GM21381 (cell line): Measurements from ENCODE around the gene CBFB.

Source experiments
- ATAC-seq: cut with Tn5 transposase; IDR thresholded peaks from one replicate; pipeline ENCODE4 v1.9.1; 2021; ENCODE audit warnings: mild to moderate bottlenecking, moderate library complexity; ENCODE audit not compliant: unreplicated experiment

Gene CBFB

GRCh38 chr16:67016143-67016542, 12.8 kb upstream of the CBFB start:
- no peak for ATAC-seq

GRCh38 chr16:67016681-67017420, 12.1 kb upstream of the CBFB start:
- no peak for ATAC-seq

- no peak for ATAC-seq
Observed at GRCh38 chr16:67017421-67017750, 11.6 kb upstream of the CBFB start.

GRCh38 chr16:67017810-67018488, 11.0 kb upstream of the CBFB start:
- peak; percentile 81 for ATAC-seq

- ATAC-seq = no peak
Observed at GRCh38 chr16:67019171-67019570, 9.8 kb upstream of the CBFB start.

- ATAC-seq = no peak
Observed at GRCh38 chr16:67021321-67021720, 7.6 kb upstream of the CBFB start.

GRCh38 chr16:67022531-67023214, 6.3 kb upstream of the CBFB start:
- ATAC-seq = no peak

- no peak for ATAC-seq
Observed at GRCh38 chr16:67023689-67024088, 5.3 kb upstream of the CBFB start.

- ATAC-seq = no peak
Observed at GRCh38 chr16:67024384-67025209, 4.4 kb upstream of the CBFB start.

- ATAC-seq = no peak
Observed at GRCh38 chr16:67025210-67025550, 3.8 kb upstream of the CBFB start.

GRCh38 chr16:67026570-67026969, 2.4 kb upstream of the CBFB start:
- ATAC-seq = no peak

GRCh38 chr16:67027046-67027445, 1.9 kb upstream of the CBFB start:
- no peak for ATAC-seq

- ATAC-seq = no peak
Observed at GRCh38 chr16:67028167-67028695, 718 bp upstream of the CBFB start.

GRCh38 chr16:67029254-67030096, 526 bp downstream of the CBFB start:
- ATAC-seq = peak; percentile 44

GRCh38 chr16:67030221-67030962, 1.4 kb downstream of the CBFB start:
- no peak for ATAC-seq

- no peak for ATAC-seq
Observed at GRCh38 chr16:67034487-67034886, 5.5 kb downstream of the CBFB start.

- ATAC-seq = no peak
Observed at GRCh38 chr16:67035364-67035763, 6.4 kb downstream of the CBFB start.

- ATAC-seq = no peak
Observed at GRCh38 chr16:67036323-67036741, 7.4 kb downstream of the CBFB start.

GRCh38 chr16:67039260-67040020, 10.5 kb downstream of the CBFB start:
- no peak for ATAC-seq
